Gastroesophageal sphincter (tissue), 2 donors: ENCODE measurements around the gene IGF2R.

Source experiments
- POLR2A ChIP-seq, 2 donors: fragments of 450-650 bp; IDR thresholded peaks; one replicate each; pipeline ENCODE4 v1.6.1; 2017; ENCODE audit warnings: antibody characterized with exemption in 2 of 2, mild to moderate bottlenecking in 2 of 2, moderate library complexity in 1 of 2
- POLR2AphosphoS5 ChIP-seq: sonication (generic); formaldehyde crosslinking; IDR thresholded peaks from one replicate; pipeline ENCODE4 v1.6.1; 2017; ENCODE audit warnings: antibody characterized with exemption

DNA sequence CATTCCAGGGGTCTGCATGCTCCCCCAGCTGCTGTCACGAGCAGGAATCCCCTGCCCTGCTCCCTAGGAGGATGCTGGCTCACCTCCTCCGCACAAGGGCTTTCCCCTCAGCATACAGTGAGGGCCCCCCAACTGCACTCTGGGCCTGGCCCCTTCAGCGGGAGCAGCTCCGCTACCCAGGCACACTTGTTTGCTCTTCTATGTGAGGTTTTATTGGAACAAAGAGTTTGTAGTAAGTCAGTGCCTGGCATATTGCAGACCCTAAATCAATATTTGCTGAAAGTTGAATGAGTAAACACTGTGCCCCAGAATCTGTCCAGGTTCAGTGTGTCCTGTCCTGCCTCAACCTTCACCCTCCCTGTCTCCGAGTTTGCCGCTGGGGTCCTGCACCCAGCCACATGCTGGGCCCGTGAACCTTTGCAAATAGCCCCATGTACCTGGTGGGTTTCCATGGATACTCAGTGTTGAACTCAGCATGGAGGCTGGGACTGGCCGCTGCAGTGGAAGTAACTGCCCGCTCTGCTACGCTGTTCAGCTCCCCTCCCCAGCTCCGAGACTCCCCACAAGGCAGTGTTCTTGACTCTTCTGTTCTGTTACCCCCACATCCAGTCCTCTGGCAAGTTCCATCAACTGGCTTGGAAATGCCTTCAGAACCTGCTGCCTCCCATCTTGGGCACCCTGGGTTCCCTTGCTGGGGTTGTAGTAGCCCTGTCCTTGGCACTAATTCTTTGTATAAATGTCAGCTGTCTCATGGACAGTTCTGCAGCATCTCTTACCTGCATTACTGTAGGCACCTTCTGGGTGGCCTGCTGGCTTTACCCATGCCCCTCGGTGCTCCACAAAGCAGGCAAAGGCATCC is 168.5 kb downstream of the IGF2R start:
- no peak for TF ChIP-seq POLR2A (IDR thresholded peaks at IDR 0.05)
- no peak for TF ChIP-seq POLR2AphosphoS5
